Measurements from ENCODE around the gene ALOX12. TPM values are rescaled to one million over a fixed set of nuclear protein-coding genes. Genes with fewer than 3 reads are reported as not detected.

Gene ALOX12
- total RNA-seq, 1 donor from 2014 or later: 0.98 TPM

GRCh38 chr17:7017827-7018200 lies 22.0 kb downstream of the ALOX12 start:
- DNase-seq (ENCODE audit: low read depth): no peak

DNA sequence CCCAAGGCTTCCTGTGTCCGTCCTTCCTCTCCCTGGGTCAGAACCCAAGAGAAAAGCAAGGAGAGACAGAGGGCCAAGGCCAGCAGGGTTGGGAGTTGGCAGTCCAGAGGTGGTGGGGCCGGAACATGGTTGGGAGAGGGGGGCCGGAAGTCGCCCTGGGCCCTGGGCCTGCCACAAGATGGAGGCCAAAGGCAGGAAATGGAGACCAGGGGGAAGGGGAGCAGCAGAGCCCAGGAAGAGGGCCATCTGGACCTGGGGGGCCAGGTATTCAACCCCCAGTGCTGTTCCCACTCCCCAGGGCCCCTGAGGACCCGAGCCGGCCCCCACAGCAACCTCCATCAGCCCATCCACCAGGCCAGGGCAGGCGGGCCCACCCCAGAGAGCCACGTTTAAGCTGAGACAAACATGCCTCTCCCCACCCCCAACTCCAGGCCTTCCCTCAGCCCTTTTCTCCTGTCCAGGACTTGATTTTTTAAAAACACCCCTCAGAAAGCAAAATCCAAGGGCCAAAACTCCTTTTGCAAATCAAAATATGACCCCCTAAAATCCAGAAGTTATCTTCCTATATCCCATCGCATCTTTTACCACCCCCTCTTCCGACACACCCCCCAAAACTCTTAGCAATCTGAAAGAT lies 22.6 kb downstream of the ALOX12 start:
- no peak overlapping the region for H3K4me3 ChIP-seq (ENCODE audit: low read depth, low read length)
- no peak for TF ChIP-seq CTCF (conservative IDR thresholded peaks at IDR 0.05; ENCODE audit: low read depth, low read length)
- no peak for DNase-seq (ENCODE audit: low read depth)

More at GRCh38 chr17:7017827-7018200, 22.0 kb downstream of the ALOX12 start:
- no peak overlapping the region for H3K4me3 ChIP-seq (ENCODE audit: low read depth, low read length)
- no peak for TF ChIP-seq CTCF (conservative IDR thresholded peaks at IDR 0.05; ENCODE audit: low read depth, low read length)

DNA sequence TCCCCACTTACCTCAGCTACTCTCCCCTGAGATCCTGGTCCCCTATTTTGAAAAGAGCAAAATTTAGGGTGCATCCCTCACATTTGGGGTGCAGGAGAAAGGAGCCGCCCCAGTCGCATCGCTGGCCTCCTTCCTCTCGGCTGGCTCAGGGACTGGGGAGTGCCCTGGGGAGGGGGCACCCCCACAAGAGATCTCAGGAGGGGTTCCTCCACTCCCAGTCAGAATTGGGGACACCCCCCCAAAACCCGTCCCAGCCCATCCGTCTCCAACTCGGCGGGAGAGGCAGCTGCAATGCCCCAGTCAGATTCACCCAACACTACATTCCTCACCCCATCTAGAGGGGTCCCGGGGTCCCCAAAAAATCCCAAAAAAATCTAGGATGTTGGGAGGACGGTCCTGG lies 23.5 kb downstream of the ALOX12 start:
- DNase-seq (ENCODE audit: low read depth): no peak
- peak overlapping the region; percentile 60 for H3K4me3 ChIP-seq (ENCODE audit: low read depth, low read length)
- no peak for TF ChIP-seq CTCF (conservative IDR thresholded peaks at IDR 0.05; ENCODE audit: low read depth, low read length)

DNA sequence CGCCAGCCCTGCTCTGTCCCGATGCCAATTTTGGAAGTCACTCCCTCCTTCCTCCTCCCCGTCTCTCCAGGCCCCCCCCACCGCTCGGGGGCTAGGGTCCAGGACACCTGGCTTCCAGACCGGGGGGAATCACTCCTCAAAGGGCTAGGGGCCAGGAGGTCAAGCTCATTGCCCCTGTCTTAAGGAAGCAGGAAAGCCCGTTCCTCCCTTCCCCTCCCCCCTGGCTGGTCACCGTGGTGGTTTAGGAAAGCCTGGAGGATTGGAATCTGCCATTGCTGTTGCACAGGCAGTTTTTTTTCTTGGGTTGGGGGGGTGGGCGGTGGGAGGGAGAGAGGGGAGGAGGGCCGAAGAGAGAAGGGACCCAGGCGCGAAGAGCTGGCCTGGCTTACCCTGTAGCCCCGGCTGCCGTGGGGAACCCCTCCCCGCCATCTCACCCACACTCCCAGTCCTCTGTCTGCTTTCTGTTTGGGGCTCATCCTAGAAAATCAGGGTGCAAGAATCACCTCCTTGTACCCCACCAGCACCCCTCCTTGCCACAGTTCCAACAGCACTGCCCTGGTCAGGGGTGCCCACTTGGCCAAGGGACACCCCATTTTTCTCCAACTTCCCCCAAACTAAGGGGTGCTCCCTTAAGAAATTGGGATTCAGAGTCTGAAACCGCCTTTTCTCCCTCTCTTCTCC lies 24.1 kb downstream of the ALOX12 start:
- H3K4me3 ChIP-seq (ENCODE audit: low read depth, low read length): peak overlapping the region; percentile 60
- no peak for DNase-seq (ENCODE audit: low read depth)
- no peak for TF ChIP-seq CTCF (conservative IDR thresholded peaks at IDR 0.05; ENCODE audit: low read depth, low read length)

DNA sequence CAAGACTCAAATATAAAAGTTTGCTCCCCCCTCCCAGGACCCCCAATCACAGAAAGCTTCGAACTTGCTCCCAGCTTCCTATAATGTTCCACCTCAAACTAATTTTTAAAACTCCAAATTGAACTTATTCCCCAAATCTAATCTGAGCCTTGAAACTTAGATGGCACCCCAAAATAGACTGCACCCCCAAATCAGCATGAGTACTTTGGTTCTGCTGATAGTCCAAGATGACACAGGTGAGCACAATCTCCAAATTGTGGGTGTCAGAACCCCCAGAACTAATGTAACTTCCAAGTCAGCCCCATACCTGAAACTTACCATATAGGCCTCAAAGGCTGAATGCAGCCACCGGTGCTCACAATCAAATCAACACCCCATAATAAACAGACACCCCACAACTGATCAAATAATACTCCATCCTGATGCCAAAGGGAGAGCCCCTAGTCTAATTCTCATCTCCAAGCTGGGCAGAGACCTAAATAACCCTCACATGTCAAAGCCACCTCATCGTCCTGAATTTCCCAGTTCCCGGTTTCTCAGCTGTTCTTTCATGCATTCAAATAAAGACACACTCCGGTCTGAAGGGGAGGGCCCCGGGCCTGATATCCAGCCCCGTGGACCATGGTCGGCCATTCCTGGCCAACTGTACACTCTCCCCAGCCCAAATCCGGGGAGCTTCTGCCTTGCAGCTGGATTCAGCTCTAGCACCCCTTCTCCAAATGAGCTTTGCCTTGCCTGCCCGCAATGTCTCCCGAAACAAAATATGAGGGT lies 25.2 kb downstream of the ALOX12 start:
- no peak for TF ChIP-seq CTCF (conservative IDR thresholded peaks at IDR 0.05; ENCODE audit: low read depth, low read length)
- DNase-seq (ENCODE audit: low read depth): no peak
- H3K4me3 ChIP-seq (ENCODE audit: low read depth, low read length): no peak overlapping the region

DNA sequence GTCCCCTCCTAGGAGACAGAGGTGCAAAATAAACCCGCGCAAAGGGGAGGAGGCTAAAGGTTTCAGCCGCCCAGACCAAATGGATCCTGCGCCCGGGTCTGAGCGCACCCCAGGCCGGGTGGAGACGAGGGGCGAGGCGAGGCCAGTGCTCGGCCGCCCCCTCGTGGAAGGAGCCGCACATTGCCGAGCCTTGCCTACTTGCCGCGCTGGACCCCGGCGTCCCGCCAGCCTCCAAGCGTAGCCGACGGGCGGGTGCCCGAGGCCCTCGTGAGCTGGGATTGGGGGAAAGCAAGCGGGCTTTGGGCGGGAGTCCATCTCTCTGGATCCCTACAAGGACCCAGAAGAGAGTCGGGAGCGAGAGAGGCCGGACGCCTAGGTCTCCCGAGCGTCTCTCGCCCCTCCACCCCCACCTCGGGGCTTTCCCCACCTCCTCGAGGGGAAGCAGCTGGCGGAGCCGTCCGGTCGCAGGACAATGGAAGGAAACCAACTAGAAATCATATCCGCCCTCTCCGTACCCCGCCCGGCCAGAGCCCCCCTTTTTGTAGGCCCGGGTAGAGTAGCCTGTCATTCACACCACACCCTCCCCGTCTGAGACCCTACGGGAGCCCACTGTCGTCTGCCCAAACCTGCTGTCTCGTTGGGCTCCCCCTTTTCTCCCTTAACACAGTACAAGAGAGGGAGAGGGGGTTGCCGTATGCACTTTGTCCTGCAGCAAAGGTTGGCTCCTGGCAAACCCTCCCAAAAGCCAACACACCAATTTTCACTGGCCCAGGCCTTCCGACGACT lies 26.3 kb downstream of the ALOX12 start:
- peak overlapping the region; percentile 34 for H3K4me3 ChIP-seq (ENCODE audit: low read depth, low read length)
- DNase-seq (ENCODE audit: low read depth): no peak

More for the DNA sequence above, 26.3 kb downstream of the ALOX12 start:
- TF ChIP-seq CTCF (conservative IDR thresholded peaks at IDR 0.05; ENCODE audit: low read depth, low read length): peak; percentile 79

All from epithelial cell of proximal tubule (primary cell).